GM18870 (cell line): ENCODE results near the gene CALD1.

Experiments used
- ATAC-seq: cut with Tn5 transposase; IDR thresholded peaks from one replicate; pipeline ENCODE4 v1.9.1; 2021; ENCODE audit warnings: moderate library complexity; ENCODE audit not compliant: unreplicated experiment

The CALD1 gene

DNA sequence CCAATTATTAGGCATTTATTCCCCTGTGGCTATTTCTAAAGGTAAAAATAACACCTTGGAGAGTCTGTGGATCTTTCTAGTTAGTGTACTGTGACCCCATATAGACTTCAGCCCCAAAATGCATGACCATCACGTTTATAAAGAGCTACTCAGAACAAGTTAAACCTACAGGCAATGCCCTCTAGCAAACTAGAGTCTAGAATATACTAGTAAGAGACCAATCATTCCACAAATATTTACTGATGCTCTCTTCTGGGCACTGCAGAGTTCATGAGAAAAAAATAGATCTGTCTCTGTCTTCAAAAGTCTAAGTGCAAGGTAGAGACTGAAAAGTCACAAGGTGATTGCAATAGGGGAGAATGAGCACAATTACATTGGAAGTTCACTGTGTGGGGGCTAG lies 20.5 kb upstream of the CALD1 start:
- ATAC-seq, result no peak

DNA sequence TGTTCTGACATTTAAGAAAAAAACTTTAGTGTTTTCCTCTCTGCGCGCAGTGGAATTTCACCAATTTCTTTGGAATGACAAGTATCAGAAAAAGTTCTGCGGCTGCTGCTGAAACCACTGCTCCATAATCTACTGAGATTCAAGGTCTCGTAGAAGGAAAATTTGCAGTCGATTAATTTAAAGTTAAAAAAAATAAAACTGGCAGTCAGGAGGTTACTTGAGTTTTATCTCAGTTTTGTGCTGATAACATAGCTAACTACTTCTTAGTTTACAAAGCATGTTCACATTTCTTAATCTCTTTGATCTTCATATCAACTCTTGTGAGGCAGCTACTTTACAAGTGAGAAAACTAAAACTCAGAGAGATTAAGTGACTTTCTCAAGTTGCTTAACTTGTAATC lies 18.2 kb upstream of the CALD1 start:
- ATAC-seq, result no peak

GRCh38 chr7:134763960-134764359 lies 15.5 kb upstream of the CALD1 start:
- no peak for ATAC-seq

GRCh38 chr7:134764365-134764764 lies 15.1 kb upstream of the CALD1 start:
- ATAC-seq, result no peak

DNA sequence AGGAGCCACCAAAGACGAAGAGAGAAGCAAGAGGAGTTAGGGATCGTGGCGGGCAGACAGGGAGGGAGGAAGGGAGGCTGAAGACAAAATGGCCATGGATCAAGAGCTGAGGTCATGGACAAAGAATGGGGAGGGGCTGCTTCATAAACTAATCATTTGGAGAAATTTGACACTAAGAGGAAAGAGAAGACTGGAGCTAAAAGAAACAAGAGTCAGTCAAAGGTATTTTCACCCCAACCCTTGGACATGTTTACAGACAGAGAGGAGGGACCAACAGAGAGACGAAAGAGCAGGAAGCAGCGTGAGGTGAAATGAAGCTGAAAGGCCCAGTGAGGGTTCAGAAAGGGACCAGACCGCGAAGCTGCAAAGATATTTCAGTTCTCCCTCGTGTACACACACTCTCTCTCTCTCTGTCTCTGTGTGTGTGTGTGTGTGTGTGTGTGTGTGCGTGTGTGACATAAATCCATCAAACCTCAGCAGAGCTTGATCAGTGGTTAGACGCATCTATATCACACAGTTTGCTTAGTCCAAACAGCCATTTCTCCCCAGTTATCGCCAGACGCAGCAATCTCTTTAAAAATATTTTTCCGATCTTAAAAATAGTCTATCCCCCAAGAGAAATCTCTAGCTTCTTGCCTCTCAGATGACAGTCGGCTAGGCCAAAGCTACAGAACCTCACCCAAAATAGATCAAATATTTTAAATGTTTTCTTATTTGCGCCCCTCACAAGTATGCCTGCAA lies 12.5 kb upstream of the CALD1 start:
- ATAC-seq, result no peak

DNA sequence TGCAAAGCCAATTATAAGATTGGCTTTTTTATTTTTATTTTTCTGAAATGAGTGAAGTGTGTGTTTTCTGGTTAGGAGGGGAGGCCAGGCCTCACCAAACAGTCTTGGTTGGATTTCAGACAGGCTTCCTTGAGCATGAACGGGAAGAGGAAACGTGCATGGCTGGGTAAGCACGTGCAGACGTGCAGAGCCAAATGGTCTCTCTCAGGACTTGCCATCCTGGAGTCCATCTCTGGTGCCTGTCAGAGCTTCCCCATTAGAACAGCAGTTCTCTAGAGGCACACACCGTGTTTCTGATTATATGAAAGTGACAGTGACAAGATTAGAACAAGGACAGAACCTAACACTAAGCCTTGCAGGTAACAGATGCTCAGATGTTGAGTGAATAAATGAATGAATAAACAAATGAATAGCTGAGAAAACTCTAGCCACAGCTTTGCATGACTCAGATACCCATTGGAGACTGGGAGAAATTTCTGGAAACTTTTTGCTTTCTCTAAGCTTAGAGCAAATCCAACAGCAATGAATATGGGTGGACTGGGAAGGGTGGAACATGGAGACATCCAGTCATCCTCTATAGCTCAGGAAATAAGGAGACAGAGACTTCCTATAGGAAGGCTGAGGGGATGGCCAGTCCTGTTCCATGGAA lies 11.8 kb upstream of the CALD1 start:
- no peak for ATAC-seq

DNA sequence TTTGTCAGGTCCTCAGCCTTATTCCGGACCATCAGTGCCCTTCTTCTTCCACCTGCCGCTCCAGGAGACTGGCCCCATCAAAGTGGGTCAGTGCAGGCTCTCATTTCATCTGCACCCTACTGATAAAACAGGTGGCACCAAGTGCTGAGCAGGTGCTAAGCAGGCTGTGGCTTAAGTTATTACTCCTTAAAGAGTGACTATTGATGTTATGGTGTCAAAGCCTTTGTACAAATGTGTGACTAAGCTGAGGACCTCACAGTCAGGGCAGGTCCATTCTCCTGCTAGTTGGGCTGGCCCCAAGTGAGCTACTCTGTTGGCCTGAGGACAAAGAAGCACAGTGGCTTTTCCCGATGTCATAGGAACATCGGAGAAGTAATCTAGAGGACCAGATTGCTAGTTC lies 11.2 kb upstream of the CALD1 start:
- no peak for ATAC-seq

- ATAC-seq, result no peak
Observed at GRCh38 chr7:134770676-134771075, 8.8 kb upstream of the CALD1 start.

DNA sequence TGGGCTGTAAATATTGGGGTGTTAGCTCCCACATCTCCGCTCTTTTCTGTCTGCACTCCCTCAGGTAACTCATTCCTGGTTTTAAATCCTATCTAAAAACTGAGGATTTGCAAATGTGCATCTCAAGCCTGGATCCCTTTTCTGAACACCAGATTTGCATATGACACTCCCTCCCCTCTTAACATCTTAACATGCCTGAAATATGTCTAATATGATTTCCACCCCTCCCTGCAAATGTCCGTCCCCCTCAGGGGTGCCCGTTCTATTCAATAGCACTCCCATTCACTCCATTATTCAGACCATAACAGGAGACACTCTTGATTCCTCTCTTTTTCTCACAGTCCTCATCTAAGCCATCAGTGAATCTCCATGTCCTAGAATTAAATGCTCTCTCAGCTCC lies 8.3 kb upstream of the CALD1 start:
- no peak for ATAC-seq

DNA sequence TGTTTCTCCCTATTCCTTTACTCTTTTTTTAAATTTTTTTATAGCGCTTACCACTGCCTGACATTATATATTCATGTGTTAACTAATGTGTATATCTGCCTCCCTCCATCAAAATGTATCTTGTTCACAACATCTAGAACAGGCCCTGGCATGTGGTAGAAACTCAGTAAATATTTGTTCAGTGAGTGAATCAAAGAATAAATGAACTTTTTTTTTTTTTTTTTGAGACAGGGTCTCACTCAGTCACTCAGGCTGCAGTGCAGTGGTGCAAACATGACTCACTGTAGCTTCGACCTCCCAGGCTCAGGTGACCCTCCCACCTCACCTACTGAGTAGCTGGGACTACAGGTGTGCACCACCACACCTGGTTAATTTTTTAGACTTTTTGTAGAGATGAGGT lies 7.5 kb upstream of the CALD1 start:
- no peak for ATAC-seq

- no peak for ATAC-seq
Observed at GRCh38 chr7:134772401-134772800, 7.0 kb upstream of the CALD1 start.

- no peak for ATAC-seq
Observed at GRCh38 chr7:134773164-134773563, 6.3 kb upstream of the CALD1 start.

DNA sequence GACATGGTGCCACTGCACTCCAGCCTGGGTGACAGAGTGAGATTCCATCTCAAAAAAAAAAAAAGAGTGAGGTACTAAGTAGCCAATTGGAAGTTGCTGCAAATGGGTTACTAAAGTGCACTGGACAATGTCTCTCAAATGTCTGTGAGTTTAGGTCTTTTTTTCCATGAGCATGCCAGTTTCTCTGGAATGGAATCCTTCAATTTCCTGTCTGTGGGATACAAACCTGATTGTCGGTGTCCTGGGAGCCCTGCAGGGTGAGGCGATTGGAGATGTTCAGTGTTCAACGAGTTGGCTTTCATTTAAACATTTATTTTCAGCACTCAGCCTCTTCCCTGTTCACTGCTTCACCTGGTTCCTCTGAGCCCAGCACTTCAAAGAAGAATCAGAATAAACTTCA lies 5.3 kb upstream of the CALD1 start:
- ATAC-seq, result no peak

DNA sequence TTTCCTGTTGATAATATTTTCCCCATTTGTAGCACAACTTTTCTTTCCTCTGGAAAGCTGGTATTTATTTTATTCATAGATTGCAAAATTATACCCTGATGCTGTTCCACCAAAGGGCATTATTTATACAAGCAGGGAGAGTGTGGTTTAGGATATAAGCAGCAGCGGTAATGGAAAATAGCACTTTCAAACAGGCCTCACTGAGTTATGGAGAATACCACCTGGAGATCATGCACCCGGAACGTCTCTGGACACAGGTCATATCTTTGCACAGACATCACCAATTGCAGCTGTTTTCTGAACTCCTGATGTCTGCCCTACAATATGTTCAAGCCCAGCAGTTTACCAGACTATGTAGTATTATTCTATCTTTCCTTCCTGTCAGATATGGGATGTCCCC lies 2.0 kb upstream of the CALD1 start:
- ATAC-seq, result no peak

GRCh38 chr7:134777908-134778580 lies 1.4 kb upstream of the CALD1 start:
- no peak for ATAC-seq

DNA sequence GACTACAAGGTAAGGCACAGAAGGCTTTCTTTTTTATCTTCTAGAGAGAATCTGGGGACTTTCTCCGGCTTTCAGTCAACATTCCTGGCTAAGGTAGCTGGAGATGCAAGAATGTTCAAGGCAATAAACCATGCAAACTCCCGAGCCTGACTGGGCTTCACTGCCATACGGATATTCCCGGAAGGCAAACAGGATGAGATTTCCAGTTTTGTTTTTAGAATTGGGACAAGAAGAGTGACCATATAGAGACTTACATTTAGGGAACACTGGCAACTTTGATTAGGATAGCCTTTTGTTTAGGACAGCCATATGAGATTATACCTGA lies 269 bp downstream of the CALD1 start:
- no peak for ATAC-seq

GRCh38 chr7:134780166-134780828 lies 863 bp downstream of the CALD1 start:
- no peak for ATAC-seq

GRCh38 chr7:134781171-134781570 lies 1.7 kb downstream of the CALD1 start:
- ATAC-seq, result no peak

DNA sequence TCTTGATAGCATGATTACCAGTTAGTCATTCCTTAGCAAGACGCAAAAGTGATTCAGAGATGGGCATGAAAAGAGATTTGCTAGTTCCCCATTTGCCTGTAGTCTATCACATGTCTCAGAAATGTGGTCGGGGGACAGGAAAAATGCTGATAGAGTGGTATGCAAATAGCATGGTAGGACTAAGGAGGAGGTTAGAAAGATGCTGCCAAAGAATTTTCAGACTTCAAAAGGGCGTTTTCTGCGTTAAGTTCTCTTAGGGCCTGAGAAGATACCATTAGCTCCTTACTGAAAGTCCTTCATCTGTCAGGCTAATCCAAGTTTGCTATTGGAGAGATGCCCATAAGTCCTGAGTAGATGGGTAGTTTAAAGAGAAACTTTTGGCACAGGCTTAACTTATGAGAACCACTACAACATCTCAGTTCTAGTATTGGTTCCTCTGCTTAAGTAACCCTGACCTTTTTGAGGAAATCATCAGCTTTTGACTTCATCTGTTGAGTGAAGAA lies 2.7 kb downstream of the CALD1 start:
- ATAC-seq, result no peak

DNA sequence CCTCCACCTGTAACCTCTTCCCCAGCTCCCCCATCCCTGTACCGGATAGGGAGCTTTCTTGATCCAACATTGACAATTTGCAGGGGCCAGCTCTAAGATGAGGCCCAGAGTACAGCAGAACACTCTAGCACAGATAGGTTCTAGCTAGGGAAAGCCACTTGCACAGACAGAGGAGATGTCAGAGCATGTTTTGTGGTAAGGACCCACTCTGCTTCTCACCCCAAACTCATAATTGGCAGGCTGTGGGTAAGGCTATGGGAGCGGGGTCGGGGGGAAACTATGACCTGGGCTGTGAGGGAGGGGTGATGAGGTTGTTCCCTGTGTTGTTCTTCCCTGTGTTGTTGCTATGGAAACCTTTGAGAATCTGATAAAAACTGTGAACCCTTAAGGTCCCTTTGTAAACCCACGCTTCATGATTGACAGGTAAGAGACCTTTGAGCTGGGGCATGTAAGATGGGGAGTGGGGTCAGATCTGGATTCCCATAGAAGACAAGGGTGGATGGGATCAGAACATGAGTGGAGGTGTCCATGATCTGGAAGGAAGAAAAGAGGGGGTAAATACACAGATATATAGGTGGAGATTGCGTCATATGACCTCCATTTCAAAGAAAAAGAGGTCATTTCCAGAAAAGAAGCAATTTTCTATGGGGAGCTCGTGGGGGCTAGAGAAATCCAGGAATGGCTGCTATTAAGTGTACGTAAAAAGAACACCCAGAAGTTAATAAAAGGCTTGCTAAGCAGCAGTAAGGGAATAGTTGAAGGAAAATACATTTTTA lies 4.0 kb downstream of the CALD1 start:
- no peak for ATAC-seq
